ENCODE measurements around the gene ANKRD44.
A peak's percentile ranks its signal among the peaks of the same experiment; 100 is the strongest.

ANKRD44 gene

GRCh38 chr2:197168705-197169104 lies 141.9 kb downstream of the ANKRD44 start:
- no peak for DNase-seq

- no peak for DNase-seq
These were observed 142.8 kb downstream of the ANKRD44 start for GRCh38 chr2:197167608-197168314.

- DNase-seq: no peak
These were observed 145.6 kb downstream of the ANKRD44 start for GRCh38 chr2:197165020-197165419.

- no peak for DNase-seq
These were observed 146.3 kb downstream of the ANKRD44 start for GRCh38 chr2:197164141-197164754.

- DNase-seq: no peak
These were observed 146.9 kb downstream of the ANKRD44 start for GRCh38 chr2:197163712-197164140.

GRCh38 chr2:197161774-197162173 lies 148.8 kb downstream of the ANKRD44 start:
- no peak for DNase-seq

GRCh38 chr2:197159661-197160211 lies 150.8 kb downstream of the ANKRD44 start:
- no peak for DNase-seq

- DNase-seq: no peak
These were observed 151.7 kb downstream of the ANKRD44 start for GRCh38 chr2:197158591-197159550.

- no peak for DNase-seq
These were observed 152.6 kb downstream of the ANKRD44 start for GRCh38 chr2:197157879-197158537.

- DNase-seq: no peak
These were observed 153.8 kb downstream of the ANKRD44 start for GRCh38 chr2:197156771-197157170.

GRCh38 chr2:197152451-197153228 lies 157.9 kb downstream of the ANKRD44 start:
- peak; percentile 99 for DNase-seq

GRCh38 chr2:197149546-197149945 lies 161.0 kb downstream of the ANKRD44 start:
- DNase-seq: no peak

- no peak for DNase-seq
These were observed 162.2 kb downstream of the ANKRD44 start for GRCh38 chr2:197148401-197148800.

GRCh38 chr2:197147942-197148341 lies 162.6 kb downstream of the ANKRD44 start:
- no peak for DNase-seq

GRCh38 chr2:197146995-197147394 lies 163.6 kb downstream of the ANKRD44 start:
- DNase-seq: no peak

GRCh38 chr2:197145471-197146056 lies 165.0 kb downstream of the ANKRD44 start:
- peak; percentile 95 for DNase-seq

- DNase-seq: no peak
These were observed 166.4 kb downstream of the ANKRD44 start for GRCh38 chr2:197144183-197144582.

- DNase-seq: no peak
These were observed 168.7 kb downstream of the ANKRD44 start for GRCh38 chr2:197141702-197142473.

- DNase-seq: no peak
These were observed 170.5 kb downstream of the ANKRD44 start for GRCh38 chr2:197140045-197140444.

- no peak for DNase-seq
These were observed 172.1 kb downstream of the ANKRD44 start for GRCh38 chr2:197138506-197138905.

Data from SIG-M5 (cell line).